K562 (cell line): ENCODE results near the gene IPCEF1. TPM values are rescaled to one million over a fixed set of nuclear protein-coding genes. Genes with fewer than 3 reads are reported as not detected.
A peak's percentile ranks its signal among the peaks of the same experiment; 100 is the strongest.

Experiments
- BACH1 ChIP-seq: fragments of 200-800 bp; sonication (Bioruptor generic); IDR thresholded peaks from 2 replicates; pipeline ENCODE4 v1.6.1; 2016; ENCODE audit warnings: missing genetic modification characterization, missing compliant biosample characterization
- BCLAF1 ChIP-seq, 2 experiments: fragments of 450-650 bp in 1 of 2; IDR thresholded peaks; 2 replicates each; pipeline ENCODE4 v1.6.1; 2011 to 2017; ENCODE audit warnings: low read depth in 2 of 2, antibody characterized with exemption in 1 of 2, borderline replicate concordance in 1 of 2, low read length in 1 of 2, mild to moderate bottlenecking in 1 of 2, mixed read lengths in 1 of 2; ENCODE audit not compliant: control insufficient read depth in 1 of 2
- EP300 ChIP-seq: IDR thresholded peaks from 2 replicates; pipeline ENCODE4 v1.6.1; 2012; ENCODE audit warnings: low read length, improper control_type of control experiment
- FOSL1 ChIP-seq: fragments of 200-800 bp; sonication (Bioruptor generic); conservative IDR thresholded peaks from 2 replicates; pipeline ENCODE4 v1.6.1; 2016; ENCODE audit warnings: missing genetic modification characterization, missing compliant biosample characterization
- HEY1 ChIP-seq: fragments of 250-450 bp; sonication (Bioruptor Pico); IDR thresholded peaks from 2 replicates; pipeline ENCODE4 v1.5.0; 2020; ENCODE audit warnings: mild to moderate bottlenecking, moderate library complexity, borderline replicate concordance
- MAFK ChIP-seq: IDR thresholded peaks from 2 replicates; pipeline ENCODE4 v1.6.1; 2011; ENCODE audit warnings: low read length, improper control_type of control experiment
- MEF2A ChIP-seq: IDR thresholded peaks from 2 replicates; pipeline ENCODE4 v1.6.1; 2011; ENCODE audit warnings: low read depth, mild to moderate bottlenecking, low read length, moderate library complexity; ENCODE audit not compliant: control insufficient read depth
- PCBP2 ChIP-seq: fragments of 200-400 bp; formaldehyde crosslinking; IDR thresholded peaks from 2 replicates; pipeline ENCODE4 v1.6.1; 2018; ENCODE audit warnings: low read length, low read depth, mild to moderate bottlenecking, moderate library complexity; ENCODE audit not compliant: poor library complexity, severe bottlenecking
- PREB ChIP-seq: sonication (generic); formaldehyde crosslinking; IDR thresholded peaks from 2 replicates; pipeline ENCODE4 v1.8.1; 2023; ENCODE audit warnings: mild to moderate bottlenecking, missing genetic modification reagents
- SMARCE1 ChIP-seq: fragments of 450-650 bp; IDR thresholded peaks from 2 replicates; pipeline ENCODE4 v1.7.1; 2016; ENCODE audit warnings: mild to moderate bottlenecking
- SOX6 ChIP-seq: fragments of 450-650 bp; IDR thresholded peaks from 2 replicates; pipeline ENCODE4 v1.6.1; 2014; ENCODE audit warnings: mild to moderate bottlenecking
- TAF1 ChIP-seq: IDR thresholded peaks from 2 replicates; pipeline ENCODE4 v1.6.1; 2011; ENCODE audit warnings: mild to moderate bottlenecking, low read length, moderate library complexity; ENCODE audit not compliant: insufficient read depth, control insufficient read depth, severe bottlenecking; ENCODE audit errors: extremely low read depth
- TCF15 ChIP-seq: fragments of 250-450 bp; sonication (Bioruptor Pico); IDR thresholded peaks from 2 replicates; pipeline ENCODE4 v1.8.0; 2022; ENCODE audit warnings: moderate library complexity, mild to moderate bottlenecking, inconsistent platforms
- TFAP4 ChIP-seq: sonication (generic); formaldehyde crosslinking; IDR thresholded peaks from 2 replicates; pipeline ENCODE4 v1.8.0; 2022; ENCODE audit warnings: missing genetic modification reagents, mild to moderate bottlenecking, moderate library complexity, borderline replicate concordance
- ZBTB33 ChIP-seq: sonication (generic); formaldehyde crosslinking; IDR thresholded peaks from 2 replicates; pipeline ENCODE4 v1.8.1; 2023; ENCODE audit warnings: mild to moderate bottlenecking, missing genetic modification reagents
- ZNF436 ChIP-seq: fragments of 250-450, 450-650 bp; sonication (Bioruptor Pico); formaldehyde crosslinking; IDR thresholded peaks from 2 replicates; pipeline ENCODE4 v1.7.0; 2020; ENCODE audit warnings: mild to moderate bottlenecking
- ZNF766 ChIP-seq: fragments of 200-800 bp; sonication (Bioruptor generic); conservative IDR thresholded peaks from 2 replicates; pipeline ENCODE4 v1.6.1; 2016; ENCODE audit warnings: missing genetic modification characterization, missing compliant biosample characterization
- polyA plus RNA-seq, 8 experiments: library from polyadenylated mRNA; depleted of rRNA in 4 of 8; stranded (reverse) in 5 of 8; unstranded in 3 of 8; fragments of >200 nt; fragmentation: Nextera tagmentation in 2 of 8; fragmentation: Illumina TruSeq in 1 of 8; extraction: Ambion mirVana in 2 of 8; extraction: Trizol in 1 of 8; gene quantifications; 2 replicates each; pipeline versions ENCODE4 v1.2.1 to v1.2.3, GENCODE V29; 2011 to 2014; ENCODE audit warnings: inconsistent platforms in 1 of 8, missing spikeins in 1 of 8
- total RNA-seq, 7 experiments: library from RNA; depleted of rRNA in 6 of 7; stranded (reverse); fragments of >200 nt in 6 of 7; fragmentation: Illumina TruSeq in 2 of 7; extraction: Trizol in 2 of 7; gene quantifications; 2 replicates each; pipeline versions ENCODE4 v1.2.1 to v1.2.3, GENCODE V29; 2011 to 2021; ENCODE audit warnings: low replicate concordance in 1 of 7

Gene IPCEF1
- total and polyA plus RNA-seq, 9 of the 15 experiments (the other 6 are each of a cell fraction or from before 2014, with no cell fraction given), result 0.14 to 0.18 TPM; not detected in 7

- TF ChIP-seq SMARCE1 (peak; percentile 77; the same call in 1 of the 2 replicates), PCBP2 (no peak), PREB (CRISPR knock-in tag) (no peak), TFAP4 (no peak), BACH1 (tag) (0 out of 2 replicates have a peak, but pooled peaks have one; percentile 56), HEY1 (CRISPR knock-in tag) (no peak), BCLAF1 (IDR thresholded peaks at IDR 0.05; ENCODE audit: borderline replicate concordance in 1 of 2, control insufficient read depth in 1 of 2, low read depth in 2 of 2, low read length in 1 of 2) (no peak), EP300 (no peak), FOSL1 (tag) (0 out of 2 replicates have a peak, but pooled peaks have one; percentile 29), MEF2A (peak; percentile 19; the same call in 1 of the 2 replicates), MAFK (peak; percentile 52), TAF1 (no peak), SOX6 (no peak), ZBTB33 (no peak), TCF15 (CRISPR knock-in tag) (no peak), ZNF766 (CRISPR knock-in tag) (no peak), ZNF436 (CRISPR knock-in tag) (no peak)
Observed at GRCh38 chr6:154301839-154302752, 54.5 kb downstream of the IPCEF1 start (continued).
